Liver (tissue), 3 donors: ENCODE data around the gene SYF2.

Experiments
- CTCF ChIP-seq: fragments of 150-350 bp; IDR thresholded peaks from 2 replicates; pipeline ENCODE4 v1.5.1; 2017; ENCODE audit warnings: improper control_type of control experiment, low read depth, low read length; ENCODE audit not compliant: missing input control
- FOXA1 ChIP-seq: IDR thresholded peaks from 2 replicates; pipeline ENCODE4 v1.6.1; 2016; ENCODE audit warnings: antibody characterized with exemption
- SP1 ChIP-seq: IDR thresholded peaks from 2 replicates; pipeline ENCODE4 v1.6.1; 2018; ENCODE audit warnings: antibody characterized with exemption, mild to moderate bottlenecking
- YY1 ChIP-seq: IDR thresholded peaks from 2 replicates; pipeline ENCODE4 v1.6.1; 2016; ENCODE audit warnings: antibody characterized with exemption, mild to moderate bottlenecking
- donor health status: healthy.
- donor health status: healthy.

GRCh38 chr1:25223471-25223870 is 8.8 kb downstream of the SYF2 start:
- TF ChIP-seq YY1: no peak
- no peak for TF ChIP-seq CTCF
- TF ChIP-seq FOXA1: no peak
- no peak for TF ChIP-seq SP1
